T follicular helper cell (primary cell): Measurements from ENCODE around the gene MSI2.

ENCODE experiments used
- DNase-seq: peaks from one replicate; pipeline ENCODE4 v3.0.0-alpha.2; 2020; ENCODE audit warnings: low read depth

Gene MSI2

GRCh38 chr17:57270801-57271245 is 14.5 kb downstream of the MSI2 start:
- no peak for DNase-seq

DNA sequence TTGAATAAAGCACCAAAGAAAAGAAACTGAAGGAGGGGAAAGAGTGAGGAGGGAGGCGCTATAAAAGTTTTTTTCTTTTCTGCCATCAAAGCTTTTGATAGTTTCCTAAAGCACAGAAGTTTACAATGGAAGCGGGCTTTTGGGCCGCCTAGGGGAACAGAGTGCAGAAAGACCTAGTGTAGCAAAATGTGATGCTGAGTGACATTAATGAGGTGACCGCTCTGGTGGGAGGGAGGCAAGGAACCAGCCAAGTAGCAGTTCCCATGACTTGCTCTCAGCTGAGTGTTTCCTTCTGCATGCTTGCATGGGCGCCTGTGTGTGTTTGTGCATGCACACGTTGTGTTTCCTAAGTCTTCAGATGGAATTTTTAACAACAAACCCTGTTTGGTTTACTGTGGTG is 15.5 kb downstream of the MSI2 start:
- no peak for DNase-seq

- DNase-seq = no peak
Measured at GRCh38 chr17:57273490-57273889, 17.2 kb downstream of the MSI2 start.

- DNase-seq = no peak
Measured at GRCh38 chr17:57274162-57274561, 17.8 kb downstream of the MSI2 start.

GRCh38 chr17:57275071-57275764 is 18.9 kb downstream of the MSI2 start:
- no peak for DNase-seq

DNA sequence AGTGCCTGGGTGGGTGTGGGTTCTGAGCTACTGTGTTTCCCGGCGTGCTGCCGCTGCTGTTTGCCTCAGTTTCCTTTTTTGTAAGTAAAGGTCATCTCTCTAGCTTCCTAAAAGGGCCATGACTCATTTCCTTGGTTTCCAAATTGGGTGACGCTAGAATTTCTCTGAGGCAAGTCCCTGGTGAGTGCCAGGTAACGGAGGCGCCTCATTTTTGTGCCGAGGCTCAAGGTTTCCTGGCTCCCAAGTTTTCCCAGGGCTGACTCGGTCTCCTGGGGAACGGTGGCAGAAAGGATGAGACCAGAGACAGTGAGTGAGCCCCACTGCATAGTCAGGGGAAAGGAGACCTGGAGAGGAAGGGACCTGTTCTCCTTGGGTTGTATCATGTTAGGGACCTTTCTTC is 20.3 kb downstream of the MSI2 start:
- DNase-seq = no peak

DNA sequence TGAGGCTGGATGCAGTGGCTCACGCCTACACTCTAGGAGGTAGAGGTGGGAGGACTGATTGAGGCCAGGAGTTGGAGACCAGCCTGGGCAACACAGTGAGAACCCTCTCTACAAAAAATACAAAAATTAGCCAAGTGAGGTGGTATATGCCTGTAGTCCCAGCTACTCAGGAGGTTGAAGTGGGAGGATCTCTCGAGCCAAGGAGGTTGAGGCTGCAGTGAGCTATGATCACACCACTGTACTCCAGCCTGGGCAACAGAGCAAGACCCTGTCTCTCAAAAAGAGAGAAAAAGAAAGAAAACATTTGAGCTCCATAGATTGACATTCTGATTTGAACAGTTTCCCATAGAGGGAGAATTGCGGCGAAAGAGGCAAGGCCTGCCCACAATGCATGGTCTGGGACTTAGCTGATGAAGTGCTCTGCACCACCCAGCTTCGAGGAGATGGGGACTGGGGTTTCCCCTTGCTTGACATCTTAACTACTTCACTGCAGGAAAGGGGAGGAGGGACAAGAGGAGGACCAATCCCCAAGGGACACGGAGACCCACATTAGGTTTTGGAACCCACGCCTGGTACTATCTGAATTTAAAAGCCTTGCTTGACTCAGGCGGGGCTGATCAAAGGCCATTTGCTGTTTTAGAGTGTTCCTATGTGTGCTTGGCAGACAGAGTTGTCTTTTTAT is 21.7 kb downstream of the MSI2 start:
- DNase-seq = no peak

- no peak for DNase-seq
Measured at GRCh38 chr17:57278740-57279387, 22.5 kb downstream of the MSI2 start.

GRCh38 chr17:57279432-57279831 is 23.1 kb downstream of the MSI2 start:
- DNase-seq = no peak

DNA sequence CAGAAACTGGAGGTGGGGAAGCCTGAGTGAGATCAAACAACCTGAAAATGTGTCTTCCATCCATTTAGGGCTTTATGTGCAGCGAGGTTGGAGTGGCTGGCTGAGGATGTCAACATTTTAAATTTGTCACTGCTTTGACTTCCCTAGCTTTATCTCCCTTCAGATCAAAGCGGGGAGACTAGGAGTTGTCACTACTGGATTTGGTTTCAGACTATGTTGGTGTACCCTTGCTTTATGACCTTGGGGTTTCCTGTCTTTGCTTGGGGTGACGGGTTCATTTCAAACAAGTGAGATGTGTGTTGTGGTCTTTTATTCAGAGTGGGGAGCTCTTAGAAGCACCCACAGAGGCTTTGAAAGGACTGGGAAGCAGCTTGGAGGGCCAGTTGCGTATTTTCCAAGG is 25.6 kb downstream of the MSI2 start:
- no peak for DNase-seq

- DNase-seq = no peak
Measured at GRCh38 chr17:57282296-57282695, 26.0 kb downstream of the MSI2 start.

- DNase-seq = no peak
Measured at GRCh38 chr17:57283203-57283971, 27.1 kb downstream of the MSI2 start.

GRCh38 chr17:57284583-57284982 is 28.3 kb downstream of the MSI2 start:
- no peak for DNase-seq

GRCh38 chr17:57284984-57285646 is 28.8 kb downstream of the MSI2 start:
- DNase-seq = no peak

DNA sequence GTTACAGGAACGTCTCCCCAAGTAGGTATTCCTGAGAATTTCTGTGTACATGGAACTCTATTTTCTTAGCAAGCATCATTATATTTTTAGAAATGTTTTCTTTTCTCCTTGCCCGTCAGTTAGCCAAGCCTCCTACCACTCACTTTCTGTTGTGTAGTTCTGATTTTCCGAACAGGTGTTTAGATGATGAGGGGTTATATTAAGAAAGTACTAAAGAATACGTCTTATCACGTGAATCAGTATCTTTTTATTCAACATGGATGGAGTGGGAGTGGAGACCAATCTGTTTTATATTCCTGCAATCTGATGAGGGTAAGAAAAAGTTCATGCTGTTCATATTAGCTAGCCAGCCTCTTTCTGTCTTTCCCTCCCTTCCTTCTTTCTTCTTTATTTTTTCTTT is 29.4 kb downstream of the MSI2 start:
- no peak for DNase-seq

GRCh38 chr17:57286399-57287105 is 30.2 kb downstream of the MSI2 start:
- DNase-seq = no peak

- no peak for DNase-seq
Measured at GRCh38 chr17:57288040-57288772, 31.9 kb downstream of the MSI2 start.

- DNase-seq = no peak
Measured at GRCh38 chr17:57288773-57289121, 32.4 kb downstream of the MSI2 start.

DNA sequence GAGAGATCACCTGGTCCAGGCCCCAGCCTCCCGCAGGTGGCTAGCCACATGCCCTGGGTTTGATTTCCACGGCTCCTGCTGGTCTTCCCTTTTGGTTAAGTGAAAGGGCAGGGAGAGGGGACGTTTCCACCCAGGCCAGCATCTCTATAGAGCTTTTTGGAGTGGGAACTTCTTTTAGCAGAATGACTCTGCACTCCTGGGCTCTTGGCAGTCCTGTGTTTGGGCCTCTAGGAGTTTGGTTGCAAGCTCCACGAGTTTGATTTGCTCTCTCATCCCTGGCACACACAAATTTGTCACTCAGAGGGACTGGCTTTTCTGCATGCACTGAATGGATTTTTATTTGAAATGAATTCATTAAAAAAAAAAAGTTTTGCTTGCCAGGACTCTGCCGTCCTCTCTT is 32.8 kb downstream of the MSI2 start:
- no peak for DNase-seq

DNA sequence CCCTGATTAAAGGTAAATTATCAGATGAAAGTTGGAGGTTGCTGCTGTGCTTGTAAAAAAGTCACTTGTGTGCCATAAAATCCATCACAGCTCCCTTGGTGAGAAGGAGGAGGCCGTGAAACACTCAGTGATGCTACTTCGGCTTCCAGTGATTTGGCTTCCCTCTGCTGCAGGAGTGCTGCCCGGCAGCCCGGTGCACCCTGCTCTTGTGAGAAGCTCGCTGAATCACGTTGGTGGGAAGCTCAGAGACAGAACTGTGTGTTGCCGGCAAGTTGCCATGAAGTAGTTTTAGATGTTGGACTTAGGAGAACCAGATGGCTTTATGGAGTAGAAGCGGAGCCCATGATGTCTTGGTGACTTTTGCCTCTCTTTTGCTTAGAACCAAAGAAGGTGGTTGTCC is 33.3 kb downstream of the MSI2 start:
- no peak for DNase-seq

DNA sequence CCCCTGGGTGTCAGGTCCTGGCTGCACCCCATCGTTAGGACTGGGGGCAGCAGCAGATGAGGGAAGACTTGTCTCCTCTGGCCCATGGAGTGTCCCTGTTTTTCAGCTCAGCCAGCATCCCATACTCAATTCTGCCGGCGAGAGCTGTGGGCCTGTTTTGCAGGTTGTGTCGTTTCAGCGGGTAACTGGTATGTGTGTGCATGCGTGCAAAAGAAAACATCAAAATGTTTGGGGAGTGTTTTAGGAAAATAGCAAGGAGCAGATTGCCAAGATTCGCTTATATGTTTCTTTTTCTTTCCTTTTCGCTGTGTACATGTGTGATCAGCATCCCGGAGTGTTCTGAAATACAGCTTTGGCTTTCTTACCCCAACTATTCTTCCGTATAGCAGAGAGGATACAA is 34.7 kb downstream of the MSI2 start:
- DNase-seq = no peak
